HepG2 (cell line): ENCODE measurements around the gene CABLES1.

Source experiments
- MEF2D ChIP-seq: sonication (generic); formaldehyde crosslinking; IDR thresholded peaks from 2 replicates; pipeline ENCODE4 v1.5.1; 2020; ENCODE audit warnings: mild to moderate bottlenecking, missing genetic modification reagents
- MYC ChIP-seq: sonication (generic); formaldehyde crosslinking; IDR thresholded peaks from 2 replicates; pipeline ENCODE4 v1.9.0; 2021; ENCODE audit warnings: missing genetic modification reagents, borderline replicate concordance
- ZNF17 ChIP-seq: sonication (generic); formaldehyde crosslinking; IDR thresholded peaks from 2 replicates; pipeline ENCODE4 v1.5.0; 2020; ENCODE audit warnings: mild to moderate bottlenecking, missing genetic modification reagents
- ZNF274 ChIP-seq: sonication (generic); formaldehyde crosslinking; IDR thresholded peaks from 2 replicates; pipeline ENCODE4 v1.5.1; 2020; ENCODE audit warnings: mild to moderate bottlenecking, missing genetic modification reagents
- TF ChIP-seq, protein P1 (sequence below): sonication (generic); formaldehyde crosslinking; IDR thresholded peaks from 2 replicates; pipeline ENCODE4 v1.4.0; 2020; ENCODE audit warnings: missing genetic modification reagents, mild to moderate bottlenecking, borderline replicate concordance

DNA sequence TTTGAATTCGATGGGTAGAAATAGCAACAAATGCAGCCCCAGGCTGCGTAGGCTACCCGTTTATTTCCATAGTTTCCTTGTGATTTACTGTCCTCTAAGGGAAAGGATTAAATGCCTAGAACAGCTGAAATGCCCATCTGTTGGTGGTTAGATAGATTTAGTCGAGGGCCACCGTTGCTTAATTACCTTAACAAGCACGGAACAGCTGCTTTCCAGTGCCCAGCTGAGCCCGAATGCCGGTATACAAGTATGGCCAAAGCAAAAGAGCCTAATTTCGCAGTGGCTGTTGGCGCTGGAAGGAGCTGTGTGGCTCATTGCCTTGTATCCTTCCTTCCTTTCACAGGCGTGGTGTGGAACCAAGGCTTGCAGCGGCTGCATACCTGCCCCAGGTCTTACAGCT, 109.1 kb downstream of the CABLES1 start:
- TF ChIP-seq ZNF274 (no peak), MYC (CRISPR knock-in tag) (no peak), MEF2D (CRISPR knock-in tag) (no peak), ZNF17 (CRISPR knock-in tag) (no peak)
- TF ChIP-seq, protein P1, sequence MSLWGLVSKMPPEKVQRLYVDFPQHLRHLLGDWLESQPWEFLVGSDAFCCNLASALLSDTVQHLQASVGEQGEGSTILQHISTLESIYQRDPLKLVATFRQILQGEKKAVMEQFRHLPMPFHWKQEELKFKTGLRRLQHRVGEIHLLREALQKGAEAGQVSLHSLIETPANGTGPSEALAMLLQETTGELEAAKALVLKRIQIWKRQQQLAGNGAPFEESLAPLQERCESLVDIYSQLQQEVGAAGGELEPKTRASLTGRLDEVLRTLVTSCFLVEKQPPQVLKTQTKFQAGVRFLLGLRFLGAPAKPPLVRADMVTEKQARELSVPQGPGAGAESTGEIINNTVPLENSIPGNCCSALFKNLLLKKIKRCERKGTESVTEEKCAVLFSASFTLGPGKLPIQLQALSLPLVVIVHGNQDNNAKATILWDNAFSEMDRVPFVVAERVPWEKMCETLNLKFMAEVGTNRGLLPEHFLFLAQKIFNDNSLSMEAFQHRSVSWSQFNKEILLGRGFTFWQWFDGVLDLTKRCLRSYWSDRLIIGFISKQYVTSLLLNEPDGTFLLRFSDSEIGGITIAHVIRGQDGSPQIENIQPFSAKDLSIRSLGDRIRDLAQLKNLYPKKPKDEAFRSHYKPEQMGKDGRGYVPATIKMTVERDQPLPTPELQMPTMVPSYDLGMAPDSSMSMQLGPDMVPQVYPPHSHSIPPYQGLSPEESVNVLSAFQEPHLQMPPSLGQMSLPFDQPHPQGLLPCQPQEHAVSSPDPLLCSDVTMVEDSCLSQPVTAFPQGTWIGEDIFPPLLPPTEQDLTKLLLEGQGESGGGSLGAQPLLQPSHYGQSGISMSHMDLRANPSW (CRISPR knock-in tag), result no peak
